Activated gamma-delta T cell treated with anti-CD3 and anti-CD28 coated beads, Interleukin-2, amount 50 U/mL, for 16 hours (primary cell): ENCODE measurements around the gene NIN.

Experiments
- DNase-seq: peaks from one replicate; pipeline ENCODE4 v3.0.0-alpha.2; 2020; ENCODE audit warnings: low read depth

Gene NIN

GRCh38 chr14:50792634-50793068 lies 38.3 kb downstream of the NIN start:
- DNase-seq = no peak

- DNase-seq = no peak
Observed at GRCh38 chr14:50792051-50792477, 38.9 kb downstream of the NIN start.

GRCh38 chr14:50791201-50791600 lies 39.8 kb downstream of the NIN start:
- DNase-seq = no peak

- DNase-seq = no peak
Observed at GRCh38 chr14:50790589-50790988, 40.4 kb downstream of the NIN start.

GRCh38 chr14:50786751-50787464 lies 44.1 kb downstream of the NIN start:
- DNase-seq = no peak

GRCh38 chr14:50785457-50786063 lies 45.4 kb downstream of the NIN start:
- DNase-seq = no peak

GRCh38 chr14:50784683-50785456 lies 46.1 kb downstream of the NIN start:
- DNase-seq = no peak

- DNase-seq = no peak
Observed at GRCh38 chr14:50783563-50783962, 47.4 kb downstream of the NIN start.

- no peak for DNase-seq
Observed at GRCh38 chr14:50780393-50780792, 50.6 kb downstream of the NIN start.

GRCh38 chr14:50778721-50779483 lies 52.1 kb downstream of the NIN start:
- DNase-seq = no peak

GRCh38 chr14:50776522-50776921 lies 54.4 kb downstream of the NIN start:
- no peak for DNase-seq

- DNase-seq = no peak
Observed at GRCh38 chr14:50775357-50775756, 55.6 kb downstream of the NIN start.

GRCh38 chr14:50774542-50775267 lies 56.3 kb downstream of the NIN start:
- DNase-seq = no peak

GRCh38 chr14:50773632-50774541 lies 57.1 kb downstream of the NIN start:
- DNase-seq = no peak

GRCh38 chr14:50772412-50772811 lies 58.5 kb downstream of the NIN start:
- no peak for DNase-seq

GRCh38 chr14:50770586-50770985 lies 60.4 kb downstream of the NIN start:
- no peak for DNase-seq

GRCh38 chr14:50769863-50770500 lies 61.0 kb downstream of the NIN start:
- DNase-seq = no peak

- DNase-seq = no peak
Observed at GRCh38 chr14:50768680-50769079, 62.3 kb downstream of the NIN start.

- no peak for DNase-seq
Observed at GRCh38 chr14:50766338-50766886, 64.5 kb downstream of the NIN start.
